ENCODE measurements around the gene EGFL6. TPM values are rescaled to one million over a fixed set of nuclear protein-coding genes. Genes with fewer than 3 reads are reported as not detected.
A peak's percentile ranks its signal among the peaks of the same experiment; 100 is the strongest.

EGFL6 gene
- total RNA-seq, 2 donors from 2014 or later, result not detected

GRCh38 chrX:13598877-13599276 is 29.5 kb downstream of the EGFL6 start:
- Mint-ChIP-seq H3K9me3 (peaks cover 44% of the 10 kb centered on the region), H3K36me3 (ENCODE audit: low read depth) (no peaks in the 10 kb centered on the region), H3K27ac (no peak overlapping the region), H3K27me3 (ENCODE audit: insufficient read depth) (no peaks in the 10 kb centered on the region), H3K4me3 (no peak overlapping the region), H3K4me1 (no peaks in the 10 kb centered on the region)
- DNase-seq, result no peak
- no peaks in the 10 kb centered on the region for H3K9me3 ChIP-seq (ENCODE audit: control insufficient read depth, low read length)
- WGBS, 2 experiments (ENCODE audit: insufficient coverage in 1 of 2, insufficient read length in 1 of 2), result 100% methylated on average over 1 of the region's 3 CpGs; no CpG with 5 or more reads in 1 of the 2 experiments
- no peaks in the 10 kb centered on the region for H3K36me3 ChIP-seq (ENCODE audit: control insufficient read depth, insufficient read depth, low read length)
- H3K27me3 ChIP-seq (ENCODE audit: control insufficient read depth, insufficient read depth, low read length, poor library complexity, severe bottlenecking), result no peaks in the 10 kb centered on the region
- no peak overlapping the region for H3K27ac ChIP-seq (ENCODE audit: low read depth, low read length)
- no peak overlapping the region for H3K9ac ChIP-seq (ENCODE audit: extremely low read depth, low read length, poor library complexity, severe bottlenecking)
- H3K4me3 ChIP-seq (ENCODE audit: low read length), result no peak overlapping the region
- TF ChIP-seq, protein P1, sequence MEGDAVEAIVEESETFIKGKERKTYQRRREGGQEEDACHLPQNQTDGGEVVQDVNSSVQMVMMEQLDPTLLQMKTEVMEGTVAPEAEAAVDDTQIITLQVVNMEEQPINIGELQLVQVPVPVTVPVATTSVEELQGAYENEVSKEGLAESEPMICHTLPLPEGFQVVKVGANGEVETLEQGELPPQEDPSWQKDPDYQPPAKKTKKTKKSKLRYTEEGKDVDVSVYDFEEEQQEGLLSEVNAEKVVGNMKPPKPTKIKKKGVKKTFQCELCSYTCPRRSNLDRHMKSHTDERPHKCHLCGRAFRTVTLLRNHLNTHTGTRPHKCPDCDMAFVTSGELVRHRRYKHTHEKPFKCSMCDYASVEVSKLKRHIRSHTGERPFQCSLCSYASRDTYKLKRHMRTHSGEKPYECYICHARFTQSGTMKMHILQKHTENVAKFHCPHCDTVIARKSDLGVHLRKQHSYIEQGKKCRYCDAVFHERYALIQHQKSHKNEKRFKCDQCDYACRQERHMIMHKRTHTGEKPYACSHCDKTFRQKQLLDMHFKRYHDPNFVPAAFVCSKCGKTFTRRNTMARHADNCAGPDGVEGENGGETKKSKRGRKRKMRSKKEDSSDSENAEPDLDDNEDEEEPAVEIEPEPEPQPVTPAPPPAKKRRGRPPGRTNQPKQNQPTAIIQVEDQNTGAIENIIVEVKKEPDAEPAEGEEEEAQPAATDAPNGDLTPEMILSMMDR (conservative IDR thresholded peaks at IDR 0.05), result peak; percentile 67
- no peaks in the 10 kb centered on the region for H3K4me1 ChIP-seq (ENCODE audit: control insufficient read depth, insufficient read depth, low read length)

GRCh38 chrX:13599491-13599890 is 30.1 kb downstream of the EGFL6 start:
- Mint-ChIP-seq H3K27ac (no peak overlapping the region), H3K4me3 (no peak overlapping the region), H3K4me1 (no peaks in the 10 kb centered on the region), H3K9me3 (peaks cover 39% of the 10 kb centered on the region), H3K36me3 (ENCODE audit: low read depth) (no peaks in the 10 kb centered on the region), H3K27me3 (ENCODE audit: insufficient read depth) (no peaks in the 10 kb centered on the region)
- Histone ChIP-seq H3K27ac (ENCODE audit: low read depth, low read length) (no peak overlapping the region), H3K36me3 (ENCODE audit: control insufficient read depth, insufficient read depth, low read length) (no peaks in the 10 kb centered on the region), H3K4me1 (ENCODE audit: control insufficient read depth, insufficient read depth, low read length) (no peaks in the 10 kb centered on the region), H3K9me3 (ENCODE audit: control insufficient read depth, low read length) (no peaks in the 10 kb centered on the region), H3K9ac (ENCODE audit: extremely low read depth, low read length, poor library complexity, severe bottlenecking) (no peak overlapping the region), H3K4me3 (ENCODE audit: low read length) (no peak overlapping the region), H3K27me3 (ENCODE audit: control insufficient read depth, insufficient read depth, low read length, poor library complexity, severe bottlenecking) (no peaks in the 10 kb centered on the region)
- WGBS, 2 experiments (ENCODE audit: insufficient coverage in 1 of 2, insufficient read length in 1 of 2), result no CpG with 5 or more reads among the region's 1 CpG
- TF ChIP-seq, protein P1 (conservative IDR thresholded peaks at IDR 0.05), result no peak
- no peak for DNase-seq

DNA sequence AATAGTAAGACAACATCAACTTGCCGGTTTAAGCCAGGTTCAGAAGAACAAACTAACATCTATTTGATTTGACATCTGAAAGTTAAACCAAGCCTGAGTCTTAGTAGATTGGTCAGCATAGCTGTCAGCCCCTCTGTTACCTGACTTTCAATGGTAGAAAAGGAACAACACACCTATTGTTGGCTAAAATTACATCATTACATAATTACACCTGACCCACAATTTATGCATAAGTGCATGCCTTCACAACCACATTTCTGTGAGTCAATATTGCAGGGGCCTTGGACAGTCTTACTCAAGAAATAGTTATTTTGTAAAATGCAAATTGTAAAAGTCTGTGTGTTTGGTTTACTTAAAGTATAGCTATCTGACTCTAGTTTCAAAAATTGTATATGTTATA is 36.2 kb downstream of the EGFL6 start:
- Histone ChIP-seq H3K9ac (ENCODE audit: extremely low read depth, low read length, poor library complexity, severe bottlenecking) (no peak overlapping the region), H3K27me3 (ENCODE audit: control insufficient read depth, insufficient read depth, low read length, poor library complexity, severe bottlenecking) (no peaks in the 10 kb centered on the region), H3K27ac (ENCODE audit: low read depth, low read length) (no peak overlapping the region), H3K4me3 (ENCODE audit: low read length) (no peak overlapping the region), H3K36me3 (ENCODE audit: control insufficient read depth, insufficient read depth, low read length) (no peaks in the 10 kb centered on the region), H3K9me3 (ENCODE audit: control insufficient read depth, low read length) (no peaks in the 10 kb centered on the region), H3K4me1 (ENCODE audit: control insufficient read depth, insufficient read depth, low read length) (peaks cover 6% of the 10 kb centered on the region)
- WGBS, 2 experiments (ENCODE audit: insufficient coverage in 1 of 2, insufficient read length in 1 of 2), result 88% methylated on average over 1 of the region's 1 CpG; no CpG with 5 or more reads in 1 of the 2 experiments
- Mint-ChIP-seq H3K4me3 (no peak overlapping the region), H3K27ac (no peak overlapping the region), H3K9me3 (peaks cover 25% of the 10 kb centered on the region), H3K36me3 (ENCODE audit: low read depth) (no peaks in the 10 kb centered on the region), H3K4me1 (peaks cover 13% of the 10 kb centered on the region), H3K27me3 (ENCODE audit: insufficient read depth) (no peaks in the 10 kb centered on the region)
- no peak for DNase-seq
- TF ChIP-seq, protein P1 (conservative IDR thresholded peaks at IDR 0.05), result no peak

Data from endodermal cell (in vitro differentiated cells).